ENCODE data around the gene INPP5B. TPM values are rescaled to one million over a fixed set of nuclear protein-coding genes. Genes with fewer than 3 reads are reported as not detected.
A peak's percentile ranks its signal among the peaks of the same experiment; 100 is the strongest.
"Not testable (repeated sequence)": the region's sequence is repeated elsewhere in the genome, so short reads cannot be mapped to it uniquely, and the experiment has no call there.

Gene INPP5B
- total RNA-seq, 1 donor from 2014 or later, result 21.2 TPM

GRCh38 chr1:37983546-37983945 lies 36.7 kb upstream of the INPP5B start:
- no peak for TF ChIP-seq CTCF (IDR thresholded peaks at IDR 0.05)
- H3K27me3 Mint-ChIP-seq (ENCODE audit: low read depth), result no peaks in the 10 kb centered on the region
- DNase-seq (ENCODE audit: low spot score), result no peak
- H3K4me1 Mint-ChIP-seq (ENCODE audit: low read depth), result peaks cover 5% of the 10 kb centered on the region
- no peaks in the 10 kb centered on the region for H3K9me3 Mint-ChIP-seq (ENCODE audit: low read depth)
- peaks cover 40% of the 10 kb centered on the region for H3K36me3 Mint-ChIP-seq (ENCODE audit: low read depth)
- no peak overlapping the region for H3K4me3 Mint-ChIP-seq (ENCODE audit: unreplicated experiment)
- H3K27ac Mint-ChIP-seq (ENCODE audit: unreplicated experiment), result no peak overlapping the region

DNA sequence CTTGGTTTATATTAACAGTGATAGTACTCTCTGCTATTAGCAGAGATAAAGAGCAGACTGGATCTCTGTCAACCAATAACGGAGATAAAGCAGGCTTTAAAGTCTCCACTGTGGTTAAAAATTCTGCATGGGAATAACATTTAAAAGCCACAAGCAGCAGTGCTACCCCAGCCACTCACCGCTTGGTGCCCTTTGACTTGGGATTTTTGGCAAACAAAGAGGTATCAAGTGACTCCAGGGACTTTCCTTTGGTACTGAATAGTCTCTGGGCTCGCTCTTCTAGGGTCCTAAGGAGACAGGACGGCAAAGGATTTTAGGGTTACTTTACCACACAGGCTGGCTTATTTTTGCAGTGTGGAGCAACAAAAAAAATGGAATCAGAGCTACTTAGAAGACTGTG lies 31.7 kb upstream of the INPP5B start:
- Mint-ChIP-seq H3K36me3 (ENCODE audit: low read depth) (peaks cover 47% of the 10 kb centered on the region), H3K27ac (ENCODE audit: unreplicated experiment) (no peak overlapping the region), H3K27me3 (ENCODE audit: low read depth) (no peaks in the 10 kb centered on the region), H3K4me1 (ENCODE audit: low read depth) (no peaks in the 10 kb centered on the region), H3K9me3 (ENCODE audit: low read depth) (no peaks in the 10 kb centered on the region), H3K4me3 (ENCODE audit: unreplicated experiment) (no peak overlapping the region)
- no peak for DNase-seq (ENCODE audit: low spot score)
- TF ChIP-seq CTCF (IDR thresholded peaks at IDR 0.05), result no peak

GRCh38 chr1:37975083-37975482 lies 28.2 kb upstream of the INPP5B start:
- H3K4me1 Mint-ChIP-seq (ENCODE audit: low read depth), result not testable (repeated sequence)

DNA sequence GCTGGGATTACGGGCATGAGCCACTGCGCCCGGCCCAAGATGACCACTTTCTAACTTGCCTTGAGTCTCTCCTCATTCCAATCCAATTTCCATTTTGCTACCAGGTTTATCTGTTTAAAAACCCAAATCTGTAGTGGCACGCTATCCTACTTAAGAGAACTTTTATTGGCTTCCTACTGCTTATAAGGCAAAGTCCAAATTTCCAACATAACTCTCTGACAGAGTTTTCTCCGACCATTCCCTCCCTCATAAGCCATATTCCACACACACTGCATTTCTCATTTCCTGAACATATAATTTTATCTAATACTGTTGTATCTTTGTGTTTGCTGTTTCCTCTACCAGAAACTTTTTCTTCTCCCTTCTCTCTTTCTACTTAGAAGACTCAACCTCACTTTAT lies 27.7 kb upstream of the INPP5B start:
- Mint-ChIP-seq H3K4me3 (ENCODE audit: unreplicated experiment) (no peak overlapping the region), H3K4me1 (ENCODE audit: low read depth) (no peaks in the 10 kb centered on the region), H3K36me3 (ENCODE audit: low read depth) (peaks cover 51% of the 10 kb centered on the region), H3K9me3 (ENCODE audit: low read depth) (no peaks in the 10 kb centered on the region), H3K27me3 (ENCODE audit: low read depth) (no peaks in the 10 kb centered on the region), H3K27ac (ENCODE audit: unreplicated experiment) (peak overlapping the region; percentile 24)
- no peak for DNase-seq (ENCODE audit: low spot score)
- TF ChIP-seq CTCF (IDR thresholded peaks at IDR 0.05), result no peak

More at GRCh38 chr1:37975083-37975482, 28.2 kb upstream of the INPP5B start:
- DNase-seq (ENCODE audit: low spot score); H3K4me3 Mint-ChIP-seq (ENCODE audit: unreplicated experiment); H3K9me3 Mint-ChIP-seq (ENCODE audit: low read depth); H3K27me3 Mint-ChIP-seq (ENCODE audit: low read depth): not testable (repeated sequence)
- Mint-ChIP-seq H3K27ac (ENCODE audit: unreplicated experiment) (peak overlapping the region; percentile 24), H3K36me3 (ENCODE audit: low read depth) (peaks cover 53% of the 10 kb centered on the region)
- TF ChIP-seq CTCF (IDR thresholded peaks at IDR 0.05), result peak; percentile 87

DNA sequence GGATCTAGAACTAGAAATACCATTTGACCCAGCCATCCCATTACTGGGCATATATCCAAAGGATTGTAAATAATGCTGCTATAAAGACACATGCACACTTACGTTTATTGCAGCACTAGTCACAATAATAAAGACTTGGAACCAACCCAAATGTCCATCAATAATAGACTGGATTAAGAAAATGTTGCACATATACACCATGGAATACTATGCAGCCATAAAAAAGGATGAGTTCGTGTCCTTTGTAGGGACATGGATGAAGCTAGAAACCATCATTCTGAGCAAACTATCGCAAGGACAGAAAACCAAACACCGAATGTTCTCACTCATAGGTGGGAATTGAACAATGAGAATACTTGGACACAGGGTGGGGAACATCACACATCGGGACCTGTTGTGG lies 26.8 kb upstream of the INPP5B start:
- not testable (repeated sequence) for DNase-seq (ENCODE audit: low spot score); H3K27ac Mint-ChIP-seq (ENCODE audit: unreplicated experiment); H3K4me1 Mint-ChIP-seq (ENCODE audit: low read depth); H3K27me3 Mint-ChIP-seq (ENCODE audit: low read depth); H3K9me3 Mint-ChIP-seq (ENCODE audit: low read depth); H3K4me3 Mint-ChIP-seq (ENCODE audit: unreplicated experiment)
- peaks cover 52% of the 10 kb centered on the region for H3K36me3 Mint-ChIP-seq (ENCODE audit: low read depth)

DNA sequence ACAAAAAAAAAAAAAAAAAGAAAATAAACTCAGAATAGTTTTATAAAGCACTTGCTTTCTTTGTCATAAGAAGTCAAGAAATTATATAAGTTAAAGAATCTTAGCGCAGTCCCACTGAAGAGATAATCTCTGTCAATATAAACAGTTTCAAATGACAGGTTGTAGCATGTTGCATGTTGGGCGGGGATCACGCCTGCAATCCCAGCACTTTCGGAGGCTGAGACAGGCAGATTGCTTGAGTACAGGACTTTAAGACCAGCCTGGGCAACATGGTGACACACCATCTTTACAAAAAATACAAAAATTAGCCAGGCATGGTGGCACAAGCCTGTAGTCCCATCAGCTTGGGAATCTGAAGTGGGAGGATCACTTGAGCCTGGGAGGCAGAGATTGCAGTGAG lies 18.4 kb upstream of the INPP5B start:
- TF ChIP-seq CTCF (IDR thresholded peaks at IDR 0.05), result no peak
- peaks cover 3% of the 10 kb centered on the region for H3K4me1 Mint-ChIP-seq (ENCODE audit: low read depth)
- H3K4me3 Mint-ChIP-seq (ENCODE audit: unreplicated experiment), result no peak overlapping the region
- no peak for DNase-seq (ENCODE audit: low spot score)
- no peaks in the 10 kb centered on the region for H3K27me3 Mint-ChIP-seq (ENCODE audit: low read depth)
- no peaks in the 10 kb centered on the region for H3K9me3 Mint-ChIP-seq (ENCODE audit: low read depth)
- peak overlapping the region; percentile 57 for H3K27ac Mint-ChIP-seq (ENCODE audit: unreplicated experiment)
- peaks cover 36% of the 10 kb centered on the region for H3K36me3 Mint-ChIP-seq (ENCODE audit: low read depth)

DNA sequence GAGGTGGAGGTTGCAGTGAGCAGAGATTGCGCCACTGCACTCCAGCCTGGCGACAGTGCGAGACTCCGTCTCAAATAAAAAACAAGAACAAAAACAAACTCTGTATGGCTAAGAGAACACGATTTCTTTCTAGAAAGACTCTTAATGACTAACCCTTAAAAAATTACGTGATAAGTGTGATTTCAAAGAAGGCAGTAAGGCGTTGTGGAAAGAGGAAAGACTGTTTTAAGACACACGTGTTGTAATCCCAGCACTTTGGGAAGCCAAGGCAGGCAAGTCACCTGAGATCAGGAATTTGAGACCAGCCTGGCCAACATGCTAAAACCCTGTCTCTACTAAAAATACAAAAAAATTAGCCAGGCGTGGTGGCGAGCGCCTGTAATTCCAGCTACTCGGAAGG lies 17.3 kb upstream of the INPP5B start:
- not testable (repeated sequence) for DNase-seq (ENCODE audit: low spot score); H3K4me1 Mint-ChIP-seq (ENCODE audit: low read depth); H3K27ac Mint-ChIP-seq (ENCODE audit: unreplicated experiment); H3K4me3 Mint-ChIP-seq (ENCODE audit: unreplicated experiment); H3K27me3 Mint-ChIP-seq (ENCODE audit: low read depth); H3K9me3 Mint-ChIP-seq (ENCODE audit: low read depth)
- H3K36me3 Mint-ChIP-seq (ENCODE audit: low read depth), result peaks cover 36% of the 10 kb centered on the region

All from chondrocyte (in vitro differentiated cells).